ENCODE results near the gene TPSD1.
"Not testable (repeated sequence)": the region's sequence is repeated elsewhere in the genome, so short reads cannot be mapped to it uniquely, and the experiment has no call there.

Gene TPSD1

DNA sequence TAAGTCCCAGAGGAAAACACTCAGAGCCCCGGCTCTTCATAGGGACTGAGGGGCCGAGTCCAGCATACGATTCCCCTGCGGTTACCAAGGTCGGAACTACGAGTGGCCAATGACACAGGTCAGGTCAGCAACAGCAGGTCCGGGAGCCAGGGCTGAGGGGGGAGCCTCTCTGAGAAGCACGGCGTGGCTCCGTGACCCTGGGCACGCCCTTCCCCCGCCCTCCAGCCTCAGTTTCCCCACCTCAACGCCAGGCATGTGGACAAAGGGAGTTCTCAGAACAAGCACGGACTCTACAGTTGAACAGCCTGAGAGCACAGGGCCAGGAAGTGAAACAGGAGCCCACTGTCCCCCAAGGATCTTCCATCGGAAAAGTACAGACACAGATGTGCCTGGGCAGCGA lies 25.6 kb downstream of the TPSD1 start:
- no peak for DNase-seq (ENCODE audit: low read depth in 2 of 2)

DNA sequence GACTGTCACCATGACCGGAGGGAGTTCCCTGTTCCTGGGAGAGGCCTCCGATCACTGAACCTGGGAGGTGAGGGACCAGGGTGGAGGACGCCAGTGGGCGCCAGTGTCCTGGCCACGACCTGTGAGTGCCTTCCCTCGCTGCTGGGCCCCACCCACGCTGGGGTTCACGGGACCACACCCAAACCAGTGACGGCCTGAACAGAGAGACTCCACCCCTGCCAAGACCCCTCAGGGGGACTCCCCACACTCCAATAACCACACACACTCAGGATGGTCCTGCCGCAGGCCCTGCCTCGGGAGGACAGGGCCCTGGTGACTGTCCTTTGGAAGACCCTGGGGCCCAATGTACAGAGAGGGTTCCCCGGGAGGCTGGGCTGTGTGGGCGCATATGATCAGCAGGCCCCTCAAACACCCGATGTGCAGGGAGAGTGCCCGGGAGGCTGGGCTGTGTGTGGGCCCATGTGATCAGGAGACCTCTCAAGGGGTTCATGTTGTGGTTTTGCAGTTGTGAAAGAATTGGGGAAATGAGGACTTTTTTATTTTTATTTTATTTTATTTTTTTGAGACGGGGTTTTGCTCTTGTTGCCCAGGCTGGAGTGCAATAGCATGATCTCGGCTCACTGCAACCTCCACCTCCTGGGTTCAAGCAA lies 26.6 kb downstream of the TPSD1 start:
- no peak for DNase-seq (ENCODE audit: low read depth in 2 of 2)

DNA sequence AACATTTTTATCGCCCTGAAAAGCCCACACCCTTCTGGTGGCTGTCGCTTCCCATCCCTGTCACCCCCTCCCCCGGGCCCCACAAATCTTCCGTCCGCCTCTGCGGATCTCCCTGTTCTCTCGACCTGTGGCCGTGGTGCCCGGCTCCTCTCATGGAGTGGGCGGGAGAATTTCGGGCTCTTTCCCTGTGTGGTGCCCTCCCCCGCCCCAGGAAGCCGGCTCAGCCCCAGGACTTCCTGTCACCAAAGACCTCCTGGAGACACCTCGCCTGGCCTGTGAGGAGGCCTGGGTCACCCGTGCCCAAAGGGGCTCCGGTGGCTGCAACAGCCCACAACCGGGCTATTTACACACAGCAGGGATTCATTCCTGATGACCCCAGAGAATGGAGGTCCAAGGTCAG lies 27.4 kb downstream of the TPSD1 start:
- no peak for DNase-seq (ENCODE audit: low read depth in 2 of 2)

DNA sequence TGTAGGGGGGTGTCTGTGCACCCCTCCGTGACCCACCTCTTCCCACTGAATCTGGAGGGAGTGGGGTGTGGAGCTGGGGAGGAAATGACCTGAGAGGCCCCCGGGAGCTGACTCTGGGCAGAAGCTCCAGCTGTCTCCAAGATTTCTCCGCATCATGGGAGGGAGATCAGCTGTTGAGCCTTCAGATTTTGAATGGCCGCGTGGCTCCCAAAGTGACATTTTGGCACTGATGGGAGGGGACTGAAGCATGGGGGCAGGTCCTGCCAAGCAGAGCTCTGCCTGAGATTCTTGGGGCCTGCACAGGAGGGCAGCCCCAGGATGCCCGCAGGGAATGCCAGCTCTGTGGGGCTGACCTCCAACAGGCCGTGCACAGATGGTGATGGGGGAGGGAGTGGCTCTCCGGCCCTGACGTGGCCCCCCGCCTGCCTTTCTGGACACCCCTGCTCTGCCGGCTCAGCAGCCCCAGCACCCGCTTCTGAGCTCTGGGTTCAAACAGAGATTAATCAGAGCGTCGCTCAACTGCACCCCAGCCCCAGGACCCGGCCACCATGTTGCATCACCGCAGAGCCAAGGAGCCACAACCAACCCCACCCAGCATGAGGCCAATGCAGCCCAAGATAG lies 28.2 kb downstream of the TPSD1 start:
- no peak for DNase-seq (ENCODE audit: low read depth in 2 of 2)

DNA sequence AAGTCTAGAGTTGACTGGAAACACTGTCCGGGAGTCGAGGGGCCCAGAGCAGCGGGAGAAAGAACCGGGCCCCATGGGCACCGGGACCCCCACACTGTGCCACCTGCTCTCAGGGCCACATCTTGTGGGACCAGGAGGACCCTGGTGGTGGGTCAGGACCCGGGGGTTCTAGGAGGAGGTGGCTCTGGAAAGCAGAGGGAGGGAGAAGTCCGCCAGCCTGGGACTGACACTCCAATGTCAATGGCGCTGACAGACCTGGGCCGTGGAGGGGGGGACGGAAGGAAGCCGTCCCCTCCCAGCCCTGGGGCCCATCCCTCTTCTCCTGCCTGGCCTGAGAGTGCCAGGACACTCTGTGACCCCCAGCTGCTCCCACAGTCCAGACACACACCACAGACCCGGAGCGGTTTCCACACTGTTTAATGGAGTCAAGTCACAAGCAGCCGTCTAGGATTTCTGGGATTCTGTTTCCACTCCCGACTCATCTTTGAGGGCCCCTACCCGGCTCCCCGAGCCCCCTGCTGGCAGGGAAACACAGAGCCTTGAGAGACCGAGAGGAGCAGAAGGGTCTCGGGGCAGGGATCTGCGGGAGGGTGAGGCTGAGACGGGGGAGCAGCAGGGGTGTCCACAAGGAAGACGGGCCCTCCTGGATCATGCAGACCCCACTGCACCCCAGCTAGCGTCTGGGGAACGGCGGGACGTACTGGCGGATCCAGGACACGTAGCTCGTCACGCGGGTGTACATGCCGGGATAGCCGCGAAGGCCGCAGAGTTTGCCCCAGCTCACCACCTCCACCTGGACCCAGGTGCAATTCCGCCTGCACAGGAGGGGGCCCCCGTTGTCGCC lies 30.0 kb downstream of the TPSD1 start:
- DNase-seq (ENCODE audit: low read depth in 2 of 2) = no peak

DNA sequence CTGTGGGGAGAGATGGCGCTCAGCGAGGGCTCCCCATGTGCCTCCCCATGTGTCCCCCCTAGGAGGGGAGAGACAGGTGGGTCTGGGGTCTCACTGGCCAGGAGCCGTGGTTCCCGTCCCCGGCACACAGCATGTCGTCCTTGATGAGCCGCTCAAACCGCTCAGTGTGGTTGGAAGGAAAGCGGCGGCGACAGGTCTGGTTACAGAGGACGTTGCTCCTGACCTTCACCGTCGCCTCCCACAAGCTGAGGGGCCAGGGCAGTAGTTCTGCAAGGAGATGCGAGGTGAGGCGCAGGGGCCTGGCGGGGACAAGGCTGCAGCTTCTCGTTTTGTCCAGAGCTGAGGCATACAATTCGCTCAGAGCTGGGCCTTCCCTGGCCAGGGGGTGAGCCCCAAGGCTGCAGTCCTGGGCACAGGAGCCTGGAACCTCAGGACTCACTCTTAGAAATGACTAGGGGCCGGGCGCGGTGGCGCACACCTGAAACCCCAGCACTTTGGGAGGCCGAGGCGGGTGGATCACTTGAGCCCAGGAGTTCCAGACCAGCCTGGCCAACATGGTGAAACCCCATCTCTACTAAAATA lies 30.7 kb downstream of the TPSD1 start:
- DNase-seq (ENCODE audit: low read depth in 2 of 2) = no peak

DNA sequence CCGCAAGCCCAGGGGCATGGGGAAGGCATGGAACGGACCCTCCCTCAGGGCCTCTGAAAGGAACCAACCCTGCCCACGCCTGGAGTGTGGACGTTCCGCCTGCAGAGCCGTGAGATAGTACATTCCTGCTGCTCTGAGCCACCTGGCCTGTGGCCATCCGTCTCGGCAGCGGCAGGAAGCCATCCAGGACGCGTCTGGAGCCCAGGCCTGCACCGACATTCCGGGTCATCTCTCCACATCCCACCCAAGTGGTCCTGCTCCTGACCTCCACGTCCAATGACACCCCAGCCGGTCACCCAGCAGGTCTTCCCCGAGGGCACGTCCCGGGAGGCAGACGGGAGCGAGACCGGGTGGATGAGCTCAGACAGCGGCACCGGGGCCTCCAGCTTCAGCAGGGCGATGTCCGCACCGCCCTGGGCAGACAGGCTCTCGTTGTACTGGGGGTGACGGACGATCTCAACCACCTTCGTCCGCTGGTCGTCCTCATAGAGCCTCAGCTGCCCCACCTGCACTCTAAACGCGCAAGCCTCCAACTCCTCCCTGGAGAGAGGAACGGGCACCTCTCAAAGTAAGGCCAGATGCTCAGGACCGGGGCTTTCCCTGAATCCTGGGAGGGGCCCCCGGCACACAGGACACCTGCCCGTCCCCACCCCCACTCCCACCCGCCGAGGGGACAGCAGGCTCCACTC lies 32.3 kb downstream of the TPSD1 start:
- DNase-seq (ENCODE audit: low read depth in 2 of 2) = no peak

DNA sequence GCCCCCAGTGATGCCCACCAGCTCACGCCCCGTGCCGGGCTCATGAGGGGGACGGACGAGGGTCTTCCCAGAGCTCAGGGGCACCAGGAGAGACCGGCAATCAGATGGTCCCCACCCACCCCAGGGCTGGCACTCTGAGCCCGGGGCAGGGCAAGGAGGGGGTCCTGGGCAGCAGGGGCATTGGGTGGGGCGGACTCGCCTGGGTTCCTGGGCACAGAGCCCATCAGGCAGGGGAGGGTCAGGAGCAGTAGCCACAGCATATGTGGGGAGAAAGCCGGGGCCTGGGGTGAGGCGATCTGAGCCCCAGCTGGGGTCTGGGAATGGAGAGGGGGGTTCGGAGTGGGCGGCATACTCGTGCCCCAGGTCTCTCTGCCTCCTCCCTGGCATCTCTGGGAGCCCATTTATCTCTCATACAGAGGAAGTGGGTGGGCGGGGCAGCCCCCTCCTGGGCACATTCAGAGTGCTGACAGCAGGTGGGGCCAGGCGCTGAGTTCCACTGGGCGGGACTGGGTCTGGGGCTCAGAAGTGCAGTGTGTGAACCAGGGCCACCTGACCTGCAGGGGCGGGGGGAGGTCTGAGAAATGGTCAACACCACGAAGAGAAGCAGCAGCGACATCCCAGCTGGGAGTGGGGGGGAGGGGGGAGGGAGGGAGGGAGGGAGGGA lies 33.1 kb downstream of the TPSD1 start:
- no peak for DNase-seq (ENCODE audit: low read depth in 2 of 2)

DNA sequence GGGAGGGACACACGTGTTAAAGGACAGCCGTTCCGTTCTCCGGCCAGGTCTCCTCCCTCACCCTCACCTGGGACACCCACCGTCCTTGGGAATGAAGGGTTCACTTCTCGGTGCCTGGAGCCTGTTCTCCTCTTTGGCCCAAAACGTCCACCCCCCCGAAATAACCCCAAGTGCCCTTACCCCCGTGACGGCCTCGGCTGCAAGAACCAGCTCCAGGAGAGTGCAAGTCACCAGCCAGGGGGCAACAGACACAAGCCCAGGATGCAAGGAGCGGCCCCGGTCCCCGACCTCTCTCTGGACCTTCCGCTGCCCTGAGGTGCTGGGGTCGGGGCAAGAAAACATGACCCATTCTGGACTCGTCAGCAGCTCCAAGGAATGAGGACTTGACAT lies 33.6 kb downstream of the TPSD1 start:
- no peak for DNase-seq (ENCODE audit: low read depth in 2 of 2)

DNA sequence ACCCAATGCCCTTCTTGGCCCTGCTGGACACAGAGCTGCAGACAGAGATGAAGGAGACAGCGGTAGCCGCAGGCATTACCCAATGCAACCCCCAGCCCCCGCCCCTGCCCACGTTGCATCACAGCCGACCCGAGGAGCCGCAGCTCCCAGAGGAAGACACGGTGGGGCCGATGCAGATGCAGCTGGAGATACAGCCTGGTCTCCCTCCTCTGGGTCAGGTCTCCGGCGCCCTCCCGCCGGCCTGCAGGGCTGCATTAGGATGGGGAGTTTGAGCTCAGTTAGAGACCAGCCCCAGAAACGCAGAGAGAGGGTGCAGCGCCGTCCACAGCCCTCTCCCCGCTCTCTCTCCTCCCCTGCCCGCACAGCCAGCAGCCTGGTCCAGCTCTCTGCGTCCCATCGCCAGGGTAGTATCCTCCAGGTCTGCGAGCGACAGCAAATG lies 34.2 kb downstream of the TPSD1 start:
- no peak for DNase-seq (ENCODE audit: low read depth in 2 of 2)

DNA sequence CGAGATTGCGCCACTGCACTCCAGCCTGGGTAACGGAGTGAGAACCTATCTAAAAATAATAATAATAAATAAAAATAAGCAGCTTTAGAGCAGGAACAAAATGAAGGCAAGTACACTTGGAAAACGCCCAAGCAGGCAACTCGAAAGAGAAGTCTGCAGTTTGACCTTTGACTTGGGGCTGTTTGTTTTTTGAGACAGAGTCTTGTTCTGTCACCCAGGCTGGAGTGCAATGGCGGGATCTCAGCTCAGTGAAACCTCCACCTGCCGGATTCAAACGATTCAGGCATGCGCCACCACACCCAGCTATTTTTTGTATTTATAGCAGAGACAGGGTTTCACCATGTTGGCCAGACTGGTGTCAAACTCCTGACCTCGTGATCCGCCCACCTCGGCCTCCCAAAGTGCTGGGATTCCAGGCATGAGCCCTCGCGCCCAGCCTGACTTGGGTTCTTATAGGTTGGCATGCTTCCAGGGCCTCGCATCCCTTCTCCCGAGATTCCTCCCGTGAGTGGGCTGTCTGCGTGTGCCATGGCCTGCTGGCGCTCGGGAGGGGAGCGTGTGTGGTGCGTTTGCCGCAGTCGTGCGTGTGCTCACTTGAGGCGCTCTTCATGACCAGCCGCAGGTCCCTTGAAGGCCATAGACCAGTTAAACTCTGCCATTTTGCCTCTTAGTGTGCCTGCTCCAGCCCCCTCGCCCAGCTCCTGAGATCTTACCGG lies 35.1 kb downstream of the TPSD1 start:
- no peak for DNase-seq (ENCODE audit: low read depth in 2 of 2)

DNA sequence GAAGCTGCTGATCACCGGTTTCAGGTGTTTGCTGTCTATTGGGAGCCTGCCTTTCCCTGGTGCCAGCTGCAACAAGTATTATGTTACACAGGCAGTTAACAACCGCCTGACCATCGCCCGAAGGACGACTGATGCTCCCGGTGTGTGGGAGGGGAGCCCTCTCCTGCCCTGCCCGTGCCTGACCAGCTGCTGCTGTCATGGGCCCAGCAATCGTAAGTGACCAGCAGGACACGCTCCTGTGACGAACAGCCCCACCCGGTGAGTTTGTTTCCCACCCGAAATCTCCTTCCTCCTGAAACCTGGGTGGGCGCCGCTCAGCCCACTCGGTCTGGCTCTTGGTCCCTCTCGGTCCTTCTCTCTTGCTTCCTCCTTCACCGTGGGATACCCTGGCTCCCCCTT lies 35.7 kb downstream of the TPSD1 start:
- no peak for DNase-seq (ENCODE audit: low read depth in 2 of 2)

DNA sequence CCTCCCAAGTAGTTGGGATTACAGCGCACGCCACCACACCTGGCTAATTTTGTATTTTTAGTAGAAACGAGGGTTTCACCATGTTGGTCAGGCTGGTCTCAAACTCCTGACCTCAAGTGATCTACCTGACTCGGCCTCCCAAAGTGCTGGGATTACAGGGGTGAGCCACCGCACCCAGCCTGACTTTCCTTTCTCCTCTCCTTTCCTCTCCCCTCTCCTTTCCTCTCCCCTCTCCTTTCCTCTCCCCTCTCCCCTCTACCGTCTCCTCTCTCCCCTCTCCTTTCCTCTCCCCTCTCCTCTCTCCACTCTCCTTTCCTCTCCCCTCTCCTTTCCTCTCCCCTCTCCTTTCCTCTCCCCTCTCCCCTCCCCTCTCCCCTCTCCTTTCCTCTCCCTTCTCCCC lies 36.3 kb downstream of the TPSD1 start:
- not testable (repeated sequence) for DNase-seq (ENCODE audit: low read depth in 2 of 2)

DNA sequence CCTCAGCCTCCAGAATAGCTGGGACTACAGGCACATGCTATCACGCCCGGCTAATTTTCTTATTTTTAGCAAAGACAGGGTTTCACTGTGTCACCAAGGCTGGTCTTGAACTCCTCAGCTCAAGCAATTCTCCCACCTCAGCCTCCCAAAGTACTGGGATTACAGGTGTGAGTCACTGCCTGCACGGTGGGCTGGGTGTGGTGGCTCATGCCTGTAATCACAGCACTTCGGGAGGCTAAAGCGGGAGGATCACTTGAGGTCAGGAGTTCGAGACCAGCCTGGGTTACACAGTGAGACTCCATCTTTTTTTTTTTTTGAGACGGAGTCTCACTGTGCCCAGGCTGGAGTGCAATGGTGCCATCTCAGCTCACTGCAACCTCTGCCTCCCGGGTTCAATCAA lies 36.9 kb downstream of the TPSD1 start:
- not testable (repeated sequence) for DNase-seq (ENCODE audit: low read depth in 2 of 2)

DNA sequence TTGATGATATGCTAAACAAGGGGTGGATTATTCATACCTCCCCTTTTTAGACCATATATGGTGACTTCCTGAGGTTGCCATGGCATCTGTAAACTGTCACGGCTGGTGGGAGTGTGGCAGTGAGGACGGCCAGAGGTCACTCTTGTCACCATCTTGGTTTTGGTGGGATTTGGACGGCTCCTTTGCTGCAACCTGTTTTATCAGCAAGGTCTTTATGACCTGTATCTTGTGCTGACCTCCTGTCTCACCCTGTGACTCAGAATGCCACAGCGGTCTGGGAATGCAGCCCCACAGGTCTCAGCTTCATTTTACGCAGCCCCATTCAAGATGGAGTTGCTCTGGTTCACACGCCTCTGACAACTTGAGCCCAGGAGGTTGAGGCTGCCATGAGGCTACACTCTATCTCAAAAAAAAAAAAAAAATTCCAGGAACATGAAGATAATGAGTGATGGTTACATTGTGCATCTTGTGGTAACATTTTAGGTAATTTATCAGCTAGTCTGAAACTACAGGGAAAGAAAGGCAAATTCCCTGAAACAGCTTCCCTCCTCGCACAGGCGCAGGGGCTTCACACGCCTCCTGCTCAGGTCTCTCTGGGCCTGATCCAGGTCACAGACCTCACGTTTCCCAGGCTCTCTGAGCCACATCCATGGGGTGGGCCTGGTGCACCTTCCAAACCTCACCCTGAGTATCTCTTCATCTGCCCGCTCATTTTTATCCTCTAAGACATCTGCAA lies 38.2 kb downstream of the TPSD1 start:
- no peak for DNase-seq (ENCODE audit: low read depth in 2 of 2)

DNA sequence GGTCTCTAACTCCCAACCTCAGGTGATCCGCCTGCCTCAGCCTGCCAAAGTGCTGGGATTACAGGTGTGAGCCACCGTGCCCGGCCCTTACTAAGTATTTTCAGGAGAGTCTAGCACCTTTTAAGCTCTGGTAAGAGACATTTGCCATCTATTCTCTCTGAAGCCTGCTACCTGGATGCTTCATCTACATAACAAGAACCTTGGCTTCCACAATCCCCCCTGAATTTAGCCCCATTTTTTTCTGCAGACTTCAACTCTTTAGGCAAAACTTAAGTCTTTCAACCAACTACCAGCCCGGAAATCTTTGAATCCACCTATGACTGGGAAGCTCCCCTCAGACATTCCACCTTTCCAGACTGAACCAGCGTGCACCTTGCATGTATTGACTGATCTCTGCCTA lies 39.6 kb downstream of the TPSD1 start:
- no peak for DNase-seq (ENCODE audit: low read depth in 2 of 2)

DNA sequence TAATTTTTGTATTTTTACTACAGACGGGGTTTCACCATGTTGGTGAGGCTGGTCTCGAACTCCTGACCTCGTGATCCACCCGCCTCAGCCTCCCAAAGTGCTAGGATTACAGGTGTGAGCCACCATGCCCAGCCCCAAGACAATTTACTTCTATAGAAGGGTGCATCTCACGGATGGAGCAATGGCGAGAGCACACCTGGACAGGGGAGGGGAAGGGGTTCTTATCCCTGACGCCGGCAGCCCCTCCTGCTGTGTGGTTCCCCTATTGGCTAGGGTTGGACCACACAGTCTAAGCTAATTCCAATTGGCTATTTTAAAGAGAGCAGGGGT lies 40.8 kb downstream of the TPSD1 start:
- DNase-seq (ENCODE audit: low read depth in 2 of 2) = not testable (repeated sequence)

DNA sequence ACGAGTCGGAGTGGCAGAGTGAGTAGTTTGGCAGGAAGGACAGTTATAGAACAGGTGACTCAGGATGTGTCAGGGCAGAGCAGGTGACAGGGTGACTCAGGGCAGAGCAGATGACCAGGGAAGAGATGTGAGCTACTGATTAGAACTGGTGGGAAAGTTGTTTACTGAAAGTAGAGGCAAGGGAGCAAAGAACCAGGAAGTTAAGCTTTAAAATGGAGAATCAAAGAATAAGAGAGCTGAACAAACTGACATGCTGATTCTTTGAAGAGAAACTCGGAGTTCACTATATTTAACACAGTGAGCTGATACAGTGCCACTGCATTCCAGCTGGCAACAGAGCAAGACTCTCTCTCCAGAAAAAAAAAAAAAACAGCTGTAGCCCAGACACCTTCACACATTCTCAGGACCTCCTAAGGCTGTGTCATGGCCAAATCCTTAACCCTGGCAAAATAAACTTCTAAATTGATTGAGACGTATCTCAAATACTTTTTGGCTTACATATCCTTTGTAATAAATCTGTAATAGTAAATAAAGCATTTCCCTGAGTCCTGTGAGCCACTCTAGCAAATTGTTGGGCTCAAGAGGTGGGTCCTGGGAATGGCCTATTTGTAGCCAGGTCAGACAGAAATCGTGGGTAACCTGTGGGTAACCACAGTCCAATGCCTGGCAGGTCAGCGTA lies 41.3 kb downstream of the TPSD1 start:
- DNase-seq (ENCODE audit: low read depth in 2 of 2) = no peak

DNA sequence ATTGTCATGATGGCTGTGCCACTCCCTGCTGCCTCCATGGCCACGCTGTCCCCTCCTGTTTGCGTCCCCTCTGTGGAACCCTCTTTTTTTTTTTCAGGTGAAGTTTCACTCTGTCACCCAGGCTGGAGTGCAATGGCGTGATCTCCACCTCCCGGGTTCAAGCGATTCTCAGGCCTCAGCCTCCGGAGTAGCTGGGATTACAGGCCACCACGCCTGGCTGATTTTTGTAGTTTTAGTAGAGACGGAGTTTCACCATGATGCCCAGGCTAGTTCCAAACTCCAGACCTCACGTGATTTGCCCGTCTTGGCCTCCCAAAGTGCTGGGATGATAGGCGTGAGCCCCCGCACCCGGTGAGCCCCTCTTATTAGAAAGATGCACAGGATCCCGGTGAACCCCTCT lies 42.5 kb downstream of the TPSD1 start:
- no peak for DNase-seq (ENCODE audit: low read depth in 2 of 2)
